Measurements from ENCODE around the gene RNF149.
"Not testable (repeated sequence)": the region's sequence is repeated elsewhere in the genome, so short reads cannot be mapped to it uniquely, and the experiment has no call there.

The RNF149 gene

DNA sequence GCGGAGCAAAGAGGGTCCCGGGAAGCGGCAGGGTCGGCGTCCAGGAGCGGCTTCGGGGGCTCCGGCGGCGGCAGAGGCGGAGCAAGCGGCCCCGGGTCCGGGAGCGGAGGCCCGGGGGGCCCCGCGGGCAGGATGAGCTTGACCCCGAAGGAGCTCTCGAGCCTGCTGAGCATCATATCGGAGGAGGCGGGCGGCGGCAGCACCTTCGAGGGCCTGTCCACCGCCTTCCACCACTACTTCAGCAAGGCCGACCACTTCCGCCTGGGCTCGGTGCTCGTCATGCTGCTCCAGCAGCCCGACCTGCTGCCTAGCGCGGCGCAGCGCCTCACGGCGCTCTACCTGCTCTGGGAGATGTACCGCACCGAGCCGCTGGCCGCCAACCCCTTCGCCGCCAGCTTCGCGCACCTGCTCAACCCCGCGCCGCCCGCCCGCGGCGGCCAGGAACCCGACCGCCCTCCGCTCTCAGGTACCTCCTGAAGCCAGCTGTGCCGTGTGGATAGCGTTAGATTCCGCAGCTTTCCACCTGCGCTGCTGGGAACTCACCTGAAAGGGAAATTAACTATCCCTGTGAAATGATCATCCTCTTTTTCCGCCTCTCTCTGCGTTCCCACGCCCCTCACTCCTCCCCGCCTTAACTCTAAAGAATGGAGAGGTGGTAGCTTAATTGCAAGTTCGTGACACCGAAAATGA is 55.3 kb downstream of the RNF149 start:
- DNase-seq, result peak; percentile 66

DNA sequence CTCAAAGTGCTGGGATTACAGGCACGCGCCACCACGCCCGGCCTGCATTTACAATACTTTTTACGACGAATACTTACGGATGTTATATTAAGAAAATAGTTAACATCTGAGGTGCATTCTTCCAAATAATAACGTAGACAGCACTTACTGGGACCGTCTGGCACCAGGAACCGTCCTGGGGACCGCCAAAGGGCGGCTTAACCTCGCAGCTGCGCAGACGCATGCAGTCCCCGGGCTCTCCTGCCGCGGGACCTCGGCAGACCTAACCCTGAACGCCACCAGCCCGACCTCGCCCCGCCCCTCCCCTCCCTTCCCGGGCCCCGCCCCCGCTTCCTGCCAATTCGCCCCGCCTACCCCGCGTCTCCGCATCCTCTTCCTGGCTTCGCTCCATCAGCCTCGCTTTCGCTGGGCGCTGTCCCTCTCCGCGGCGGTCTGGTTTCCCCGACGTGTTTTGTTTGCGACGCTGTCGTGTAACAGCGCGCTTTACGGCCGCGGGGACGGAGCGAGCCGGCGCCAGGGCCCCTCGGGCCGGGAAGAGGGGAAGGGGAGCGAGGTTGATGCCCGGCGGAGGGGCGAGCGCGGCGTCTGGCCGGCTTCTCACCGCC is 56.0 kb downstream of the RNF149 start, which contains the start of gene CNOT11:
TSS of gene CNOT11 (plus strand) at position 479 of the 605 bp plus-strand sequence. CDS start at position 558, 79 bp downstream.
- DNase-seq, result peak; percentile 100

DNA sequence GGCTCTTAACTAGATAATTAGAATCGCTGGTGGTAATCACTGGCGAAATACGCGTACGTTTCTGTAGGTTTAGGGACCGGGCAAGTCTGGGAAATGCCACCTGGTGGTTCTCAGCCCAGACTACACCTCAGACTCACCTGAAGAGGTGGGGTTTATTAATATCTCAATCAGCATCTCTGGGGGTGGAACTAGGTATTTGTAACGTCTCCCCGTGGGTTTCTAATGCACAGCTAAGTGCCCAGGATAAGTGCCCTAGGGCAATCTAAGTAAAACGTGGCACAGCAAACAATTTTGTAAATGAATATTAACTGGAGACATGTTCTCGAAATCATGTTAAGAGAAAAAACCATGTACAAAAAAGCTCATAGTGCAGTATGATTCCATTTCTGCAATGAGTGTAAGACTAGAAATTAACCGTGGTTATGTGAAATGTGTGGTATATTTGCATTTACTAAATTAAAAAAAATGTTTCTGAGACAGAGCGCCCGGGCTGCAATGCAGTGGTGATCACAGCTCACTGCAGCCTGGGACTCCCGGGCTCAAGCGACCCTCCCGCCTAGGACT is 56.6 kb downstream of the RNF149 start:
- peak; percentile 11 for DNase-seq

DNA sequence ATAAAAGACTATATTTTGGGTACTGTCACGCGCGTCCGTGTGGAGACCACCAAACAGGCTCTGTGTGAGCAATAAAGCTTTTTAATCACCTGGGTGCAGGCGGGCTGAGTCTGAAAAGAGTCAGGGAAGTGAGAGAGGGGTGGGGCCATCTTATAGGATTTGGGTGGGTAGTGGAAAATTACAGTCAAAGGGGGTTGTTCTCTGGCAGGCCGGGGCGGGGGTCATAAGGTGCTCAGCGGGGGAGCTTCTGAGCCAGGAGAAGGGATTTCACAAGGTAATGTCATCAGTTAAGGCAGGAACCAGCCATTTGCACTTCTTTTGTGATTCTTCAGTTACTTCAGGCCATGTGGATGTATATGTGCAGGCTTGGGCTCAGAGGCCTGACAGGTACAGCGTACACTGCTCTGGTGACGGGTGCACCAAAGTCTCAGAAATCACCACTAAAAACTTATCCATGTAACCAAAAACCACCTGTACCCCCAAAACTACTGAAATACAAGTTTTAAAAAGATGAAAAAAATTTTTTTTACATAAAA is 57.2 kb downstream of the RNF149 start:
- not testable (repeated sequence) for DNase-seq

DNA sequence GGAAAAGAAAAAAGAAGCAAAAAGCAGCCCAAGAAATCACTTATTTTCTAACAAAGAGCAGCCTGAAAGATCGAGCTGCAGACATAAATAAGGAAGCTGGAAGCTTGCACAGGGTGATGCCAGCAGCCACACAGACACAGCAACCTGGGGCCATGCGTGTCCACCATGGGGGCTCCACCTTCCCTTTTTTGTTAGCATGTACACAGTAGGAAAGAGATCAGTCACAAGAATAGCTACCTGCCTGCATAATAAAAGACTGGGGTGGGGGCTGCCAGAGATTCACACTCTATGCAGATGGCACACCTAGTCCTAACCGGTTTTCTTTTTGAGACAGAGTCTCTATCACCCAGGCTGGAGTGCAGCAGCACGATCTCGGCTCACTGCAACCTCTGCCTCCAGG is 58.7 kb downstream of the RNF149 start:
- no peak for DNase-seq

DNA sequence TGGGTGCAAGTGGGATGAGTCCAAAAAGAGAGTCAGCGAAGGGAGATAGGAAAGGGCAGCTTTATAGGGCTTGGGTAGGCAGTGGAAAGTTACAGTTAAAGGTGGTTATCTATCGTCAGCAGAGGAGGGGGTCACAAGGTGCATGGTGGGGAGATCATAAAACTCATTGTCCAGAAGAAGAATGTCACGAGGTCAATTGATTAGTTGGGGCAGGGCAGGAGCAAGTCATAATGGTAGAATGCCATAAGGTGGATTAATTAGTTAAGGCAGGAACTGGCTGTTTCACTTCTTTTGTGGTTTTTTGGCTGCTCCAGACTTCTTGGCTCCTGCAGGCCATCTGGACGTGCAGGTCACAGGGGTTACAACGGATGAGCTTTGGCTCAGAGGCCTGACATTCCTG is 59.7 kb downstream of the RNF149 start:
- DNase-seq, result not testable (repeated sequence)

DNA sequence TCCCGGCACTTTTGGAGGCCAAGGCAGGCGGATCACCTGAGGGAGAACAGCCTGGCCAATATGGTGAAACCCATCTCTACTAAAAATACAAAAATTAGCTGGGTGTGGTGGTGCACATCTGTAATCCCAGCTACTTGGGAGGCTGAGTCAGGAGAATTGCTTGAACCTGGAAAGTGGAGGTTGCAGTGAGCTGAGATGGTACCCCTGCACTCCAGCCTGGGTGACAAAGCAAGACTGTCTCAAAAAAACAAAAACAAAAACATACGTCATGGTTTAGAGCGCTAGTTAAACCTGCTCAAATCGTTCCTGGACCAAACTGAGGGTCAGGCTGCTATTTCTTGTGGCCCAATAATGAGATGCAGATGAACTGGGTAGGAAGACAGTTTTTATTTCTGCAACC is 63.0 kb downstream of the RNF149 start:
- DNase-seq, result not testable (repeated sequence)

DNA sequence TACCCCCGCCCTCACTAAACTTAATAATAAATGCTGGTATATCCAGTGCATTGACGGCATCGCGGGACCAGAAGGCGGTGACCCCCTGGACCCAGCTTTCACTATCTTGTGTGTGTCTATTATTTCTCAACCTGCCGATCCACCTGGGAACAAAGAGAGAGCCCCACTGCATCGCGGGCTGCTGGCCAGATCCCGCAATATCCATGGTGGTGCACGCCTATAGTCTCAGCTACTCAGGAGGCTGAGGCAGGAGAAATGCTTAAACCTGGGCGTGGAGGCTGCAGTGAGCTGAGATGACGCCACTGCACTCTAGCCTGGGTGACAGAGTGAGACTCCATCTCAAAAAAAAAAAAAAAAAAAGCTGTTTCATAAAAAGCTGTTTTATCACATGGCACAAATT is 63.6 kb downstream of the RNF149 start:
- DNase-seq, result not testable (repeated sequence)

DNA sequence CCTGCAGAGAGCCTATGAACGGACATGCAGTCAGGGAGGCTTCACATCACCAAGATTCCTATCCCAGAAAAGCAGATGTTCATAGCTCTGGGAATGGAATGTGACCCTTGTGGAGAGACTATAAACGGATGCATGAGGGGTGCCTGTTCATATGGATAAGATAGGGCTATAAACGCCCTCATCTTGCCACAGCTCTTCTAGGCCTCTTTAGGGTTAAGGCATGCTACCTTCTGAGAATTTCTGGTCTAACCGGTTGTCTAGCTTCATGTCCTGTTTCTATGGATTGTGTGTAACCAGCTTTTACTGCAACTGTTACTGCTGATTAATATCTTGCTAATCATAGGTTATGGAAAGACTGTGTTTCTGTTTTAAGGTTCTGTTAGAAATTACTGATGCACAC is 64.1 kb downstream of the RNF149 start:
- DNase-seq, result not testable (repeated sequence)

DNA sequence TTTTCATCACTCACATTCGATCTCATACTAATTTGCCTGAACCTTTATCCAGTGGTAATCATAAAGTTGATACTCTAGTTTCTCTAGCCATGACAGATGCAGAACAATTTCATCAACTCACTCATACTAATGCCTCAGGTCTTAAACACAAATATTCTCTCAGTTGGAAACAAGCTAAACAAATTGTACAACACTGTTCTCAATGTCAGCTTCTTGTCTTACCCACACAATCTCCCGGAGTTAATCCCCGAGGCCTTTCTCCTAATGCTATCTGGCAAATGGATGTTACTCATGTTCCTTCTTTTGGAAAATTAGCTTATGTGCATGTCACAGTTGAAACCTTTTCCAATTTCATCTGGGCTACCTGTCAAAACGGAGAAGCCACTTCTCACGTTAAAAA is 67.3 kb downstream of the RNF149 start:
- DNase-seq, result no peak

DNA sequence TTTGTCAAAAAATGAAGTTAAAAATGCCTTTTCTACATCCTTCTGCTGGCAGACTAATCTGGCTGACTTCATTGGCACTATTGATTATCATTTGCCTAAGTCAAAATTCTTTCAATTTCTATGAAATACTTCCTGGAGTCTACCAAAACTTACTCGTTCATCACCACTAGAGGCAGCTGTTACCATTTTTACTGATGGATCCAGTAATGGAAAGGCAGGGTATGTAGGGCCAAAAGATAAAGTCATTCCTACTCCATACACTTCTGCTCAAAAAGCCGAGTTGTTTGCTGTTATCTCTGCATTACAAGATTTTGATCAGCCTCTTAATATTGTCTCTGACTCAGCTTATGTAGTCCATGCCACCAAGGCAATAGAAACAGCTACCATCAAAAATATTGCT is 67.8 kb downstream of the RNF149 start:
- not testable (repeated sequence) for DNase-seq

DNA sequence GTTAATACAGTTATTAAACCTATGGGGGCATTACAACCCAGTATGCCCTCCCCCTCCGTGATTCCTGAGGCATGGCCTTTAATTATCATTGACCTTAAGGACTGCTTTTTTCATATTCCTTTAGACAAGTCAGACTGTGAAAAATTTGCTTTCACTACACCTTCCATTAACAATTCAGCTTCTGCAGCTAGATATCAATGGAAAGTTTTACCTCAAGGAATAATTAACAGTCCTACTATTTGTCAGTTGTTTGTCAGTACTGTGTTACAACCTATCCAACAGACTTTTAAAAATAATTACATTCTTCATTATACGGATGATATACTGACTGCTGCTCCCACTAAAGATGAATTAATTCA is 68.8 kb downstream of the RNF149 start:
- not testable (repeated sequence) for DNase-seq

DNA sequence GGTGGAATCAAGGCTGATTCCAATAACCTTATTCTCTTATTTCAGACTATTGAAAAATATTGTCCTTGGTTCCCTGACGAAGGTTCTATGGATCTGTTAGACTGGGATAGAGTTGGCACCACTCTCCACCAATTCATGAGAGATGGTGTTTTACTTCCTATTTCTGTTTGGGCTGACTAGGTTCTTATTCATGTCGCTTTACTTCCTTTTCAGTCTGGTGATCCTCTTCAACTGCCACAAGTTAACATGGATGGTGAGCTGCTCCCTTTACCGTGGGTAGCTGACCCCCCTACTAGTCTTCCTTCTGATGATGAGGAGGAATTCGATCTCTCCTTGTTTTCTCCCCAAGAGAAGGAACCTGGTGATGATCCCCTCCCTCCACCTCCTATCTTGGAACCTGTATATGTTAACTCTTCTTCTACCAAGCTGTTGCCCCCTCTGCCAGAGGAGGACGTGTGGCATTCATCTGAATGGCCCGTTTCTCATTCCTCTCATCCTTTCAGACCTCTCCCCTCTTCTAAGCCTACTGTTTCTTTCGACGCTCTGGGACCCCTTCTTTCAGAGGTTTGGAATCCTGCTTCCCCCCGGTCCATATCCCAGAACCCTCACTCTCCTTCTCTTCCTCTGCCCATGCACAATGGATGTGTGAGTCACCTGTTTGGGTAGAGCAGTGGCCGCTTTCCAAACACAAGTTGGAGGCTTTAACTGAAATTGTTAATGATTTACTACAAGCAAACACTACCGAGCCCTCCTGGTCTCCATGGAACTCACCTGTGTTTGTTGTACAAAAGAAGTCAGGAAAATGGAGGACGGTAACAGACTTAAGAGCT is 69.4 kb downstream of the RNF149 start:
- DNase-seq, result no peak

DNA sequence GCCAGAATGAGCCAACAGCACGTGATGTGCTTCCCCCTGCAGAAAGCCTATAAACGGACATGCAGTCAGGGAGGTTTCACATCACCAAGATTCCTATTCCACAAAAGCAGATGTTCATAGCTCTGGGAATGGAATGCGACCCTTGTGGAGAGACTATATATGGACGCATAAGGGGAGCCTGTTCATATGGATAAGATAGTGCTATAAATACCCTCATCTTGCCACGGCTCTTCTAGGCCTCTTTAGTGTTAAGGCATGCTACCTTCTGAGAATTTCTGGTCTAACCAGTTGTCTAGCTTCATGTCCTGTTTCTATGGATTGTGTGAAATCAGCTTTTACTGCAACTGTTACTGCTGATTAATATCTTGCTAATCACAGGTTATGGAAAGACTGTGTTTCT is 70.6 kb downstream of the RNF149 start:
- not testable (repeated sequence) for DNase-seq

DNA sequence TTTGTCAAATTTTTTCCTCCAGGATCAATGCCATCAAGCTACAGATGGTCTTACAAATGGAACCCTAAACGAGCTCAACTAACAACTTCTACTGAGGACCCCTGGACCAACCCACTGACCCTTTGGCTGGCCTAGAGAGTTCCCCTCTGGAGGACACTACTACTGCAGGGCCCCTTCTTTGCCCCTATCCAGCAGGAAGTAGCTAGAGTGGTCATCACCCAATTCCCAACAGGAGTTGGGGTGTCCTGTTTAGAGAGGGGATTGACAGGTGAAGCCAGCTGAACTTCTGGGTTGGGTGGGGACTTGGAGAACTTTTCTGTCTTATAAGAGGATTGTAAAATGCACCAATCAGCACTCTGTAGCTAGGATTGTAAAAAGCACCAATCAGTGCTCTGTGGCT is 72.5 kb downstream of the RNF149 start:
- not testable (repeated sequence) for DNase-seq

DNA sequence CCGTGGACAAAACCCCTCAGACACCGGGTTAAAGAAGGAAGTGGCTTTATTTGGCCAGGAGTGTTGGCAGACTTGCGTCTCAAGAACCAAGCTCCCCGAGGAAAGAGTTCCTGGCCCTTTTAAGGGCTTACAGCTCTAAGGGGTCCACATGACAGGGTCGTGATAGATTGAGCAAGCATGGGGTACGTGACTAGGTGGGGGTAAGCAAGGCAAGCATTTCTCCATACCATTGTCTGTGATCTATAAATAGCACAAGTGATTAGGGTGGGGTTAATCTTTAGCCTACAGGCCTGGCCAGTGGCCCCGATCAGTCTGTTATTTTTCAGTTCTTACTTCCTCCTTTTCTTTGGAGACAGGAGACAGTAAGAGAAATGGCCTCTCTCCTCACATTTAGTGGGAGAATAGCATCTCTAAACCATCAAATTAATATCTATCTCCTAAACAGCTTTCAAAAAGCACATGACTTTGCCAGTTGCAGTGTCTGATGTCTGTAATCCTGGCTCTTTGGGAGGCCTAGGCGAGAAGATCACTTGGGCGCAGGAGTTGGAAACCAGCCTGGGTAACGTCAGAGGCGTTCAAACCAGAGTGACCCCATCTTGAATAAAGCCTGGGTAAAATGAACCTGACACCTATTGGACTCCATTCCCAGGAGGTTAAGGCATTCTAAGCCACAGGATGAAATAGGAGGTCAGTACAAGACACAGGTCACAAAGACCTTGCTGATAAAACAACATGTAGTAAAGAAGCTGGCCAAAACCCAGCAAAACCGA is 74.1 kb downstream of the RNF149 start:
- DNase-seq, result no peak

DNA sequence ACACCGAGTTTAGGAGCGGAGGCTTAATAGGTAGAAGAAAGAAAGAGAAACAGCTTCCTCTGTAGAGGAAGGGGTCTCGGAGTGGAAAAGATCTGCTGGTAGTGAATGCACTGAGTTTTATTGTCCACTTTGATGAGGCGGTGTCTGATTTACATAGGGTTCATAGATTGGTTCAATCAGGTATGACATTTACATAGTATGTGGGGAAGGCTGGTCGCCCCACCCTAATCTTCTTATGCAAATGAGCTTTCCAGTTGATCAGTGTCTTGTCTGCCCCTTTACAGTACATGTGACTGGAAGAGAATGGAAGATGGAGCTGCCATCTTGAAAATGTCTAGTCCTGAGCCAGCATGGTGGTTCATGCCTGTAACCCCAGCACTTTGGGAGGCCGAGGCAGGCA is 75.7 kb downstream of the RNF149 start:
- DNase-seq, result no peak

DNA sequence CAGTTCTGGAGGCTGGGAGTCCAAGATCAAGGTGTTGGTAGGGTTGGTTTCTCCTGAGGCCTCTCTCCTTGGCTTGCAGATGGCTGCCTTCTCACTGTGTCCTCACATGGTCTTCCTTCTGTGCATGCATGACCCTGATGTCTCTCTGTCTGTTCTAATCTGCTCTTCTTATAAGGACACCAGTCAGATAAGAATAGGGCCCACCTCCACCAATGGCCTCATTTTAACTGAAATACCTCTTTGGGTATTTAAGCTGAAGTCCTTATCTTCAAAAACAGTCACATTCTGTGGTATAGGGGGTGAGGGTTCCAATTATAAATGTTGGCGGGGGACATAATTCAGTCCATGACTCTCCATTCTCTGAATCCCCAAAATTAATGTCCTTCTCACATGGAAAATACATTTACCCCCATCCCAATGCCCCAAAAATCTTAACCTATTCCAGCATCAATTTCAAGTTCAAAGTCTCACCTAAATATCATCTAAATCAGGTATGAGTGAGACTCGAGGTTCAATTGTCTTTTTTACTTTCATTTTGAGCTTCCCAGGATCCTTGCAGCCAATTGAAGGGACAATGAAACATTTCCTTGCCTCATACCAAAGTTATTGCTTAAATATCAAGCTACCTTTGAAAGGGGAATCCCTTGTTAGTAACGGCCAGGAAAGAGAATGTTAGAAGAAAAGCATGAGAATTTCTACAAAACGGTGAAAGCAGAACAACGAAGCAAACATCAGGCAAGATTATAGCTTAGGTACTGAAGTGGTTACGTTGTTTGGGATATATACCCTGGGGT is 76.4 kb downstream of the RNF149 start:
- DNase-seq, result no peak

DNA sequence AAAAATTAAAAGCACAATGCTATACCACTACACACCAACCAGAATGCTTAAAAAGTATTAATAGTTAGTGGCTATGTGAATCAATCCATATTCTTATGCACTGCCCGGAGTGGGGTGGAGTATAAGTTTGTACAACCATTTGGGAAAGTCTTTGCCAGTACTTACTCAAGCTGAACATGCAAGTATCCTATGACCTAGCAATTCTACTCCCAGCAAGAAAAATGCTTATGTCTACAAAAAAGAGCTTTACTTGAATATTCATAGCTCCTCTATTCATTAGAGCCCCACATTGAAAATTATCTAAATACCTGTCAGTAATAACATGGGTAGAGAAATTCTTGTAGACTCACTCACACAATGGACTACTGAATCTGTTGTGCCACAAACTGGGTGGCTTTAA is 77.3 kb downstream of the RNF149 start:
- DNase-seq, result no peak

DNA sequence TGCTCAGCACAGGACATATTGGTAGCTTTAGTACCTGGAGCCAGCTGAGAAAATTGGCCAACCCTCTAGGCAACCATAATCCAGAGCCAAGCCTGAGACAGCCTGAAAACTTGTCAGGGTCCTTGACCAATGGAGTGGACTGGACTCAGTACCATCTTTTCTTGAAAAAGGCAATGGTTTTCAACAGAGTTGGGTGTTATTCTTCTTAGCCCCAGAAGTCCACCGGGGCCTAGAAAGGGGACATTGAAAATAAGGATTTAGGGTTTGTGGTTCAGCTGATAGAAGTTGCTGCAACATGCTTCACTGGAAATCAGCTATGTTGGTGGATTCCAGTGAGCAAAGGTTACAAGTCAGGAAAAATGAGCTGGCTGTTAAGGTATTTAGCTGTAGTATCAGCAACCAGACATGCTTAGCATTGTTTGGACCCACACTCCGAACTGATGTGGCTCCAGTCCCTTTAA is 77.9 kb downstream of the RNF149 start:
- no peak for DNase-seq

Data from T-helper 9 cell (primary cell).